Left lung (tissue), 10 donors: ENCODE measurements around the gene PNPLA7. TPM values are rescaled to one million over a fixed set of nuclear protein-coding genes. Genes with fewer than 3 reads are reported as not detected.
A peak's percentile ranks its signal among the peaks of the same experiment; 100 is the strongest.

Source experiments
- ATAC-seq: fragments of 200-7000 bp; cut with Tn5 transposase; one replicate; pipeline ENCODE4 v1.9.1; 2020; ENCODE audit warnings: moderate library complexity
- DNase-seq, 4 donors: peaks; one replicate each; pipeline ENCODE4 v3.0.0-alpha.2; 2013 to 2020
- H3K27ac ChIP-seq, 2 donors: fragments of 200-600 bp; sonication (generic) in 1 of 2; one replicate each; pipeline versions ENCODE4 v1.5.0 to v1.8.0; 2020 to 2021
- H3K27me3 ChIP-seq, 2 donors: fragments of 200-600 bp; sonication (generic) in 1 of 2; one replicate each; pipeline versions ENCODE4 v1.5.0 to v1.8.0; 2020 to 2021
- H3K36me3 ChIP-seq, 2 donors: fragments of 200-600 bp; sonication (generic) in 1 of 2; one replicate each; pipeline versions ENCODE4 v1.5.0 to v1.8.0; 2020 to 2021
- H3K4me1 ChIP-seq, 2 donors: fragments of 200-600 bp; one replicate each; pipeline ENCODE4 v1.8.0; 2021
- H3K4me3 ChIP-seq, 2 donors: fragments of 200-600 bp; sonication (generic) in 1 of 2; one replicate each; pipeline versions ENCODE4 v1.5.0 to v1.8.0; 2020 to 2021; ENCODE audit warnings: mild to moderate bottlenecking in 1 of 2
- H3K9me3 ChIP-seq, 2 donors: fragments of 200-600 bp; sonication (generic) in 1 of 2; one replicate each; pipeline versions ENCODE4 v1.5.0 to v1.8.0; 2020 to 2021
- CTCF ChIP-seq, 2 donors: fragments of 200-600 bp; sonication (generic) in 1 of 2; IDR thresholded peaks; one replicate each; pipeline versions ENCODE4 v1.5.0 to v1.8.0; 2021; ENCODE audit warnings: antibody characterized with exemption in 2 of 2
- intact Hi-C, 2 donors: fragments of 100-400 bp; cut with DNase I; formaldehyde crosslinking; loops; one replicate each; pipeline versions ENCODE4 v1.11.2 to v1.14.2; 2022
- polyA plus RNA-seq, 6 donors: library from polyadenylated mRNA; unstranded; fragments of 120-200 nt; gene quantifications; one replicate each; pipeline ENCODE4 v1.2.1, GENCODE V29; 2013; ENCODE audit not compliant: insufficient read length in 6 of 6
- total RNA-seq, 2 donors: library from RNA; stranded (reverse); fragmentation: NEBNext Ultra II Directional; extraction: Animal tissue kit (Norgen Biotek cat#: 25700); gene quantifications; one replicate each; pipeline ENCODE4 v1.2.1, GENCODE V29; 2021
- donor health status: DM: no; HTN: yes; CAD: no.
- donor health status: DM: no; HTN: no; CAD: no.

Gene PNPLA7
- total and polyA plus RNA-seq, 8 donors: 2.9 to 8.9 (median 4.9) TPM

GRCh38 chr9:137482094-137482781 is 68.0 kb downstream of the PNPLA7 start:
- intact Hi-C loops: no loop called here
- no peak for TF ChIP-seq CTCF (IDR thresholded peaks at IDR 0.05)
- Histone ChIP-seq H3K4me3 (no peak overlapping the region), H3K27ac (no peak overlapping the region), H3K4me1 (peaks cover 0 to 8% of the 10 kb centered on the region in 2 donors), H3K36me3 (no peaks in the 10 kb centered on the region), H3K27me3 (no peaks in the 10 kb centered on the region), H3K9me3 (no peaks in the 10 kb centered on the region)
- DNase-seq: peak in 2 of 4 donors; percentile 74 to 85
- ATAC-seq: peak; percentile 80

GRCh38 chr9:137480686-137481683 is 69.2 kb downstream of the PNPLA7 start:
- no peak overlapping the region for H3K27ac ChIP-seq
- DNase-seq (peak in 2 of 4 donors; percentile 29 to 78), ATAC-seq (no peak)
- peaks cover 0 to 7% of the 10 kb centered on the region in 2 donors for H3K9me3 ChIP-seq
- H3K27me3 ChIP-seq: no peaks in the 10 kb centered on the region
- TF ChIP-seq CTCF (IDR thresholded peaks at IDR 0.05): no peak
- H3K36me3 ChIP-seq: no peaks in the 10 kb centered on the region
- intact Hi-C loops: no loop called here
- no peak overlapping the region for H3K4me3 ChIP-seq
- peaks cover 0 to 8% of the 10 kb centered on the region in 2 donors for H3K4me1 ChIP-seq

- Histone ChIP-seq H3K36me3 (no peaks in the 10 kb centered on the region), H3K4me3 (no peak overlapping the region), H3K27me3 (no peaks in the 10 kb centered on the region), H3K9me3 (peaks cover 0 to 16% of the 10 kb centered on the region in 2 donors), H3K27ac (no peak overlapping the region), H3K4me1 (peaks cover 0 to 8% of the 10 kb centered on the region in 2 donors)
- ATAC-seq: no peak
- TF ChIP-seq CTCF (IDR thresholded peaks at IDR 0.05): no peak
- DNase-seq: peak in 2 of 4 donors; percentile 18 to 51
- intact Hi-C loops: no loop called here
Measured at GRCh38 chr9:137479892-137480685, 70.1 kb downstream of the PNPLA7 start.

- no peaks in the 10 kb centered on the region for H3K36me3 ChIP-seq
- ATAC-seq: no peak
- intact Hi-C loops: no loop called here
- peaks cover 0 to 8% of the 10 kb centered on the region in 2 donors for H3K4me1 ChIP-seq
- no peak overlapping the region for H3K27ac ChIP-seq
- TF ChIP-seq CTCF (IDR thresholded peaks at IDR 0.05): no peak
- peaks cover 0 to 25% of the 10 kb centered on the region in 2 donors for H3K9me3 ChIP-seq
- peak in 2 of 4 donors; percentile 32 to 75 for DNase-seq
- H3K27me3 ChIP-seq: no peaks in the 10 kb centered on the region
- no peak overlapping the region for H3K4me3 ChIP-seq
Measured at GRCh38 chr9:137478962-137479861, 71.0 kb downstream of the PNPLA7 start.
